ENCODE results near the gene RETREG3.

DNA sequence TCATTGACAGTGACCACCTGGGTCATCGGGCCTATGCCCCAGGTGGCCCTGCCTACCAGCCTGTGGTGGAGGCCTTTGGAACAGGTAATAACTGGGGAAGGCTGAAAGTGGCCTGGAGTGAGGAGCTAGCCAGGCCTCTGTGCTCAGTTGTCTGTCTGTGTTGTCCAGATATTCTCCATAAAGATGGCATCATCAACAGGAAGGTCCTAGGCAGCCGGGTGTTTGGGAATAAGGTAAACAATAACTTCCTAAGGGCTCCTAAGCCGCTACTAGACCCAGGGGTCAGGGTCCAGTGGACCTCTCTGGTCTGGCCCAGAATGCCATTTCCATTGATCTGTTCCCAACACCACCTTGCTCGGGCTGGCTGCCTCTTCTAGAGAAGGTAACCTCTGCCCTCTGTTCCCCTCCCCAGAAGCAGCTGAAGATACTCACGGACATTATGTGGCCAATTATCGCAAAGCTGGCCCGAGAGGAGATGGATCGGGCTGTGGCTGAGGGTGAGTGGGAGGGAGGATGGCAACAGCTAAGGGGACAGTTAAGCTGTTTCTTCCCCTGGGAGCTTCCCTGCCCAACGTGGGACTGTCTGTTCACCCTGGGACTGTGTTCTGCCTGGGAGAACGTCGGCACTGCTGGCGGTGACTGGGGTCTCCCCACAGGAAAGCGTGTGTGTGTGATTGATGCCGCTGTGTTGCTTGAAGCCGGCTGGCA lies 44.2 kb downstream of the RETREG3 start:
- TF ChIP-seq, protein P1, sequence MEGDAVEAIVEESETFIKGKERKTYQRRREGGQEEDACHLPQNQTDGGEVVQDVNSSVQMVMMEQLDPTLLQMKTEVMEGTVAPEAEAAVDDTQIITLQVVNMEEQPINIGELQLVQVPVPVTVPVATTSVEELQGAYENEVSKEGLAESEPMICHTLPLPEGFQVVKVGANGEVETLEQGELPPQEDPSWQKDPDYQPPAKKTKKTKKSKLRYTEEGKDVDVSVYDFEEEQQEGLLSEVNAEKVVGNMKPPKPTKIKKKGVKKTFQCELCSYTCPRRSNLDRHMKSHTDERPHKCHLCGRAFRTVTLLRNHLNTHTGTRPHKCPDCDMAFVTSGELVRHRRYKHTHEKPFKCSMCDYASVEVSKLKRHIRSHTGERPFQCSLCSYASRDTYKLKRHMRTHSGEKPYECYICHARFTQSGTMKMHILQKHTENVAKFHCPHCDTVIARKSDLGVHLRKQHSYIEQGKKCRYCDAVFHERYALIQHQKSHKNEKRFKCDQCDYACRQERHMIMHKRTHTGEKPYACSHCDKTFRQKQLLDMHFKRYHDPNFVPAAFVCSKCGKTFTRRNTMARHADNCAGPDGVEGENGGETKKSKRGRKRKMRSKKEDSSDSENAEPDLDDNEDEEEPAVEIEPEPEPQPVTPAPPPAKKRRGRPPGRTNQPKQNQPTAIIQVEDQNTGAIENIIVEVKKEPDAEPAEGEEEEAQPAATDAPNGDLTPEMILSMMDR (IDR thresholded peaks at IDR 0.05; ENCODE audit: poor library complexity, severe bottlenecking), result no peak
- TF ChIP-seq RAD21 (conservative IDR thresholded peaks at IDR 0.05), result no peak
- TF ChIP-seq SMC3 (conservative IDR thresholded peaks at IDR 0.05; ENCODE audit: poor library complexity), result no peak
- TF ChIP-seq POLR2AphosphoS5 (IDR thresholded peaks at IDR 0.05), result no peak
- TF ChIP-seq EZH2 (IDR thresholded peaks at IDR 0.05; ENCODE audit: borderline replicate concordance, insufficient read depth, low read length, poor library complexity, severe bottlenecking), result no peak
- TF ChIP-seq, protein P2, sequence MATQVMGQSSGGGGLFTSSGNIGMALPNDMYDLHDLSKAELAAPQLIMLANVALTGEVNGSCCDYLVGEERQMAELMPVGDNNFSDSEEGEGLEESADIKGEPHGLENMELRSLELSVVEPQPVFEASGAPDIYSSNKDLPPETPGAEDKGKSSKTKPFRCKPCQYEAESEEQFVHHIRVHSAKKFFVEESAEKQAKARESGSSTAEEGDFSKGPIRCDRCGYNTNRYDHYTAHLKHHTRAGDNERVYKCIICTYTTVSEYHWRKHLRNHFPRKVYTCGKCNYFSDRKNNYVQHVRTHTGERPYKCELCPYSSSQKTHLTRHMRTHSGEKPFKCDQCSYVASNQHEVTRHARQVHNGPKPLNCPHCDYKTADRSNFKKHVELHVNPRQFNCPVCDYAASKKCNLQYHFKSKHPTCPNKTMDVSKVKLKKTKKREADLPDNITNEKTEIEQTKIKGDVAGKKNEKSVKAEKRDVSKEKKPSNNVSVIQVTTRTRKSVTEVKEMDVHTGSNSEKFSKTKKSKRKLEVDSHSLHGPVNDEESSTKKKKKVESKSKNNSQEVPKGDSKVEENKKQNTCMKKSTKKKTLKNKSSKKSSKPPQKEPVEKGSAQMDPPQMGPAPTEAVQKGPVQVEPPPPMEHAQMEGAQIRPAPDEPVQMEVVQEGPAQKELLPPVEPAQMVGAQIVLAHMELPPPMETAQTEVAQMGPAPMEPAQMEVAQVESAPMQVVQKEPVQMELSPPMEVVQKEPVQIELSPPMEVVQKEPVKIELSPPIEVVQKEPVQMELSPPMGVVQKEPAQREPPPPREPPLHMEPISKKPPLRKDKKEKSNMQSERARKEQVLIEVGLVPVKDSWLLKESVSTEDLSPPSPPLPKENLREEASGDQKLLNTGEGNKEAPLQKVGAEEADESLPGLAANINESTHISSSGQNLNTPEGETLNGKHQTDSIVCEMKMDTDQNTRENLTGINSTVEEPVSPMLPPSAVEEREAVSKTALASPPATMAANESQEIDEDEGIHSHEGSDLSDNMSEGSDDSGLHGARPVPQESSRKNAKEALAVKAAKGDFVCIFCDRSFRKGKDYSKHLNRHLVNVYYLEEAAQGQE (IDR thresholded peaks at IDR 0.05; ENCODE audit: borderline replicate concordance), result no peak

Measured in neural cell (in vitro differentiated cells).